SHP77 (cell line): ENCODE data around the gene PRKCA.
"Not testable (repeated sequence)": the region's sequence is repeated elsewhere in the genome, so short reads cannot be mapped to it uniquely, and the experiment has no call there.

Experiments used
- DNase-seq, 2 experiments: peaks; one replicate each; lab custom pipeline; 2025; lab: John Stamatoyannopoulos, UW

PRKCA gene

GRCh38 chr17:66301864-66302741, at the start of gene PRKCA:
TSS of gene PRKCA (plus strand) at chr17:66302613.
- DNase-seq = peak in 1 of 2 experiments; percentile 43

GRCh38 chr17:66253458-66253857, 49.0 kb upstream of the PRKCA start:
- not testable (repeated sequence) for DNase-seq

GRCh38 chr17:66255112-66255511, 47.3 kb upstream of the PRKCA start:
- peak; percentile 45 to 48 for DNase-seq

- no peak for DNase-seq
These were observed 46.9 kb upstream of the PRKCA start for GRCh38 chr17:66255527-66255971.

- no peak for DNase-seq
These were observed 42.1 kb upstream of the PRKCA start for GRCh38 chr17:66260275-66260674.

- no peak for DNase-seq
These were observed 41.7 kb upstream of the PRKCA start for GRCh38 chr17:66260688-66261087.

GRCh38 chr17:66262767-66263166, 39.6 kb upstream of the PRKCA start:
- DNase-seq = no peak

- DNase-seq = no peak
These were observed 37.7 kb upstream of the PRKCA start for GRCh38 chr17:66264696-66265095.

GRCh38 chr17:66268247-66268927, 34.0 kb upstream of the PRKCA start:
- no peak for DNase-seq

- no peak for DNase-seq
These were observed 32.3 kb upstream of the PRKCA start for GRCh38 chr17:66270106-66270505.

- no peak for DNase-seq
These were observed 30.9 kb upstream of the PRKCA start for GRCh38 chr17:66271512-66271911.

GRCh38 chr17:66272811-66273585, 29.4 kb upstream of the PRKCA start:
- no peak for DNase-seq

GRCh38 chr17:66273586-66273848, 28.9 kb upstream of the PRKCA start:
- DNase-seq = no peak

- no peak for DNase-seq
These were observed 26.8 kb upstream of the PRKCA start for GRCh38 chr17:66275651-66276050.

GRCh38 chr17:66276328-66276937, 26.0 kb upstream of the PRKCA start:
- DNase-seq = no peak

- DNase-seq = no peak
These were observed 25.2 kb upstream of the PRKCA start for GRCh38 chr17:66277191-66277590.

- no peak for DNase-seq
These were observed 20.6 kb upstream of the PRKCA start for GRCh38 chr17:66281661-66282369.

GRCh38 chr17:66283296-66283934, 19.0 kb upstream of the PRKCA start:
- no peak for DNase-seq

- no peak for DNase-seq
These were observed 18.4 kb upstream of the PRKCA start for GRCh38 chr17:66283971-66284370.

- no peak for DNase-seq
These were observed 17.3 kb upstream of the PRKCA start for GRCh38 chr17:66285149-66285548.

- no peak for DNase-seq
These were observed 14.5 kb upstream of the PRKCA start for GRCh38 chr17:66287911-66288310.
